GM19239 (cell line): ENCODE measurements around the gene KCNJ6.
A peak's percentile ranks its signal among the peaks of the same experiment; 100 is the strongest.

Experiments
- DNase-seq: peaks from one replicate; pipeline ENCODE4 v3.0.0; 2011; ENCODE audit warnings: low spot score; ENCODE audit not compliant: insufficient read length
- FAIRE-seq: peaks from 2 replicates; lab custom pipeline; 2011; peaks lifted over from hg19 to GRCh38; lab: Jason Lieb, UNC

Gene KCNJ6

DNA sequence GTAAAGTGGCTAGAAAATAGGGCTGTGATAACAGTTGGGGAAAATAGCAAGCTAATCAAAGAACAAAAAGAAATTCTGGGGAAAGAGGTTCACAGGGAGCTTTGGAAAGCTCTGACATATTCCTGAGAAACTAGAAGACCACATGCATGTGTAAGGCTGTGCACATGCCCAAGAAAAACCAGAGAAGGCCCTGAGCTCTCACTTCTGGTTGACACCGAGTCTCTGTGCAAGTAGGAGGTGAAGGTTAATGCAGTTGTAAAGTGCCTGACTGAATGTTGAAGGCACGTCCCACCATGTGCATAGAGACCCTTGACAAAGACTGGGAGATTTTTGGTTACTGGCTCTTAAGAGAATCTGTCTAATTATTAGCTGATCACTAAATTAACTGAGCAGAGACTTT, 288.7 kb downstream of the KCNJ6 start:
- FAIRE-seq = no peak
- DNase-seq = no peak

DNA sequence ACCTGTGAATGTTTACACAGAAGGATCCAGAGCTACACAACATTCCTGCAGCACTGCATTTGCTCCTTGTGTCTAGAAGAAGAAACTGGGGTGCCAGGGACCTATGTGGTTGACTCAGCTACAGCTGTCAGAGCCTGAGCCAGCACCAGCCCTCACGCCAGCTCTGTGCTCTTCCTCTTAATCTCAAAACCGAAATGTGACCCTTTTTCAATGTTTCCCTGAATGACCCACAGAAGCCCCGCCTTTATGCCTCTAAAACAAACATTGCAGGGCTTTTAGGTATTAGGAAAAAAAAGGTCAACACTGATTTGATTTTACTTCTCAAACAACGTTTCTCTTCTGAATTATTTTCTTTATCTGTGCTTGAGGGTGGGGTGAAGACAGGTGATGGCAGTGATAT, 289.2 kb downstream of the KCNJ6 start:
- DNase-seq = no peak
- no peak for FAIRE-seq

DNA sequence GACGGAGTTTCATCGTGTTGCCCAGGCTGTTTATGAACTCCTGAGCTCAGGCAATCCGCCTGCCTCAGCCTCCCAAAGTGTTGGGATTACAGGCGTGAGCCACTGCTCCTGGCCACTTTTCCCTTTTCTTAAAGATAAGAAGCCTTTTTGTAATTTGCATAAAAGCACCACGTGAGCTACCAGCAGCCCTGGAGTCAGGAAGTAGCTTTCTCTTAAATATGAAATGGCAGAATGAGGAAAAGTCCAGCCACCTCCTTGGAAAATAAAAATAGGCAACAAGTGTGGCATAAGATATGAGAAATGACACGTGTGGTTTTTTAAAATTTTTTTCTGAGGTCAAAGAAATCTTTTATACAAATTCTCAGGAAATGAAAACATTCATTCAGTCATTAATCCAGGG, 289.9 kb downstream of the KCNJ6 start:
- DNase-seq = no peak
- FAIRE-seq = no peak

DNA sequence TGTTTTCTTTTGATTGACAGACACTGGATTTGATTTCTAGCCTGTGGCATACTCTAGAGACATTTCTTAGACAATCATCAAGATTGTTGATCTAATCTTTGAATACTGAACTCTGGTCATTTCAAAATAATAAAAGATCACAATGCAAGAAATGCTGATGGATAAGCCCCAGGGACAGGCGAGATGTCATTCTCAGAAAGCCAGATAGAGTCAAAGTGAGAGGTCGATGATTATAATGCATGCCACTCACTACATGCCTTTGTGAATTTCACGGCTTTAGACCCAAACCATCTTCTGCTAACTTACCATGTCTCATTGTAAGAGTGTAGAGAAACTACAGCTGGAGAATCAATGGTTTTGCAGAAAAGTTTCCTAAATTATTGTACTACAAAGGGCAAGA, 292.6 kb downstream of the KCNJ6 start:
- peak; percentile 53 for FAIRE-seq
- DNase-seq = no peak

DNA sequence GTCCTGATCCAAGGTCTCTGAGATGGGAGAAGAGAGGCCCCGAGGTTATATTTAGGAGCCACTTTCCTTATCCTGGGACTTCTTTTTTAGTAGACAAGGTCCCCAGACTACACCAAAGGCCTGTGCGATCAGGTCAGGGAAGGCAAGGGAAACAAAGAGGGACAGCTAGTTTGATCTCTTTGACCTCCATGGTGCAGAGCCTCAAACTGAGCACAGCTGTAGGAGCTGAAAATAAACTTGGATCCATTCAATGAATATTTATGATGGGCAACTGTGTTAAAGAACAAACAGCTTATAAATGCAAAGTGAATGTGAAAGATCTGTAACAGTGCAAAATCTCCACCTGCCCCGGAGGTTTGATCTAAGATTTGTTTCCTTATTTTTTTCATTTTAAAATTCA, 293.1 kb downstream of the KCNJ6 start:
- no peak for DNase-seq
- peak; percentile 57 for FAIRE-seq

DNA sequence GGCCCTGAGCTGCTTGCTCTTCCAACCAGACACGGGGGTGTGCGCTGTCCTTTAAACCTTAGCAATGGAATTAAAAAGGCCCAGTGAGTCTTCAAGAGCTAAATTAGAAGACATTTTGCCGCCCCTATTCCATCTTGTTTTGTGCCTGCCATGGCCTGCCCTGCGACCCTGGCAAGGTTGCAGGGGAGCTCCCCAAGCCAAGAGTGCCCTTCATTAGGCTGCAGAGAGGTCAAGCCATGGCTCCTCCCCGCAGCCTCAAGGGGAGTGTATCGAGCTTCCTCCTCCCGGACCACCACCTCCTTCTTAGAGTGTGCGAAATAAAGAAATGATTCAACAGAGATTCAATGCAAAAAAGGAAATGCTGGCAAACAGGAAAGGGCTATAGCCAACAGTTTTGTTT, 293.5 kb downstream of the KCNJ6 start:
- DNase-seq (no peak), FAIRE-seq (no peak)

DNA sequence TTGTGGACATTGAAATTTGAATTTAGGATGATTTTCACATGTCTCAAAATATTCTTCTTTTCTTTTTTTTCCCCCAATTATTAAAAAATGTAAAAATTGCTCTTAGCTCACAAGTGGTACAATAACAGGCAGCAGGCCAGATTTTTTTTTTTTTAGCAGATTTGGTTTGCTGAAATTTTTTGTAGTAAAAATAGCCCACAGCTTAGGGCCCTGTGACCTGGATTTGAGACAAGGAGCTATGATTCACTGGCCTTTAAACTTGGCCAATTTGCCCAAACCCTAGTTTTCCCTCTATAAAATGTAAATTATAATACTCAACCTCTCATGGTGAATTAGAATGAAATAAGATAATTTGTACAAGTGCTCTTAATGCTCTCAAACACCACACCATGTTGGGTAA, 295.9 kb downstream of the KCNJ6 start:
- no peak for DNase-seq
- FAIRE-seq = no peak

DNA sequence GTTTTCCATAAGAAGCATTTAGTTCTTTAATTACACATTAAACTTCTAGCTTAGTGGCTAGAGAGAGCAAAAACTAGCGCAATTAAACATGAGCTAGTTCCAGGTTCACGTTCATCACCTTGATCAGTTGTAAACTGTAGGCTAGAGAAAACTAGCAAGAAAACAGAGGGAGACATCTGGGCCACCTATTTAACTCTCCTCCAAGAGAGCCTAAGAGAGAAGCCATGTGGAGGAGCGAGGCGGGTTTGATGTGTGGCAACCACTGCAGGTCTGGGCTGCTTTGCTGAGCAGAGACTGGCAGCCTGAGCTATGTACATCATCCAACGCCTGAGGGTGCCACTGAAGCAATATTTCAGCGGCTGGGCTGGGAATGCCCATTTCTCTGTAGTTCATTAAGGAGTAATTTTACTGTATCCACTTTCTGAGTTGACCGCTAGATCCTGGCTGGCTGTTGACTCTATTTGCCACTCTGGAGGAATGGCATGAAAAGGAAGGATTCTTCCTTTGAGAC, 296.7 kb downstream of the KCNJ6 start:
- FAIRE-seq (no peak), DNase-seq (no peak)

DNA sequence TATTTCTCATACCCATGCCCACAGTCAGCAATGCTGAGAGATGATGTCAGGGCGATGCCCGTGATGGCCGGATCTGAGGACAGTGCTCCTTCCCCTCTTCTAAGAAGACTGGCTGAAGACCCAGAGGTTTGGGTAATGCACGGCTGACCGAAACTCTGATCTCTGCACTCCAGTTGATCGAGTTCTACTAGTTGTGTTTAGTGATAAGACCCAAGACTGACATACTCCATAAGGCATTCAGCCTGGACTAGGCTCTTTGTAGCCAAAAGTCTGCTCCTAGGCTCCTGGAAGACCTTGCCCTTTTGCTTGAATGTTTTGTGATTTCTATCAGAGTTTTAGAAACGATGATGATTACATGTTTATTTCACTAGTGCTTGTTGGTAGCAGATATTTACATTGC, 298.2 kb downstream of the KCNJ6 start:
- FAIRE-seq (no peak), DNase-seq (no peak)

DNA sequence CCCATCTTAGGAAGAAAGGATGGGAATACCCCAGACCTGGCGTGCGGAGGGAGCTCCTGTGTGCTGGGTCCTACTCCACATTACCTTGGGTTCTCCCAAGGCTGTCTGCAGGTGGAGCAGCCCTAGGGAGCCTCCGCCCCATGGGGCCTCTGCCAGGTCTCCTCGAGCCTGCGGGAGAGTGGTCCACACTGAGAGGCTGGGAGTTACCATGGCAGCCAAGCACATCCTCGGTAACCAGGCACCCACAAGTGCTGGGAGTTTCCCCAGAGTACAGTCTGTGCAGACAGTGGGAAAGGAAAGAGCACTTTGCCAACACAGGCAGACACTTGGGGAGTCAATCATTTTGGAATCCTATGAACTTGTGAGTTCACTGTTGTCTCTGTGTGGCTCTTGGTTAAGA, 300.3 kb downstream of the KCNJ6 start:
- FAIRE-seq (no peak), DNase-seq (no peak)

DNA sequence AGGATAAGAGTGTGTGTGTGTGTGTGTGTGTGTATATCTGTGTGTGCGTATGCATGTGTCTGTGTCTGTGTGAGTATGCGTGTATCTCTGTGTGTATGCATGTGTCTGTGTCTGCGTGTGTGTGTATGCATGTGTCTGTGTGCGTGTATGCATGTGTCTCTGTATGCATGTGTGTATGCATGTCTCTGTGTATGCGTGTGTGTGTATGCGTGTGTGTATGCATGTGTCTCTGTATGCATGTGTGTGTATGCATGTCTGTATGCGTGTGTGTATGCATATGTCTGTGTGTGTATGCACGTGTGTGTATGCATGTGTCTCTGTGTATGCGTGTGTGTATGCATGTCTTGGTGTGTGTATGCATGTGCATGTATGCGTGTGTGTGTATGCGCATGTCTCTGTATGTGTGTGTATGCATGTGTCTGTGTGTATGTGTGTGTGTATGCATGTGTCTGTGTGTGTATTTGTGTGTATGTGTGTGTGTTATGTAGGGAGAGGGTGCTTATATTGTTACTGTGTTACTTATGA, 301.8 kb downstream of the KCNJ6 start:
- DNase-seq = no peak
- no peak for FAIRE-seq

DNA sequence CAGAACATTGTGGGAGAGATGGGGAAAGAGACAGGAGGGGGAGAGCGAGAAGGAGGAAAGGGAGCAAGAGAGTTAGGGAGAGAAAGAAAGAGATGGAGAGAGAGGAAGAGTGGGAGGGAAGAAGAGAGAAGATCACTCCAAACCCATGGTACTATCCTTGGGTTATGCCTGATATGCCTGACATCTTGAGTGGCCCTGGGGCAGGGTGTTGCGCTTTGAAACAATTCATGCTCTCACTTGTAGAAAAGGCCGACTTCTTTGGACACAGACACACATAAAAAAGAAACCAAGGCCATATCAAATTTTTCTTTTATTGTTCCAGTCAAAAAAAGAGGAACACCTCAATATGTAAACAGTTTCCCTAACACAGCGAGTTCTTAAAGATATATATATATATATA, 309.2 kb downstream of the KCNJ6 start:
- no peak for FAIRE-seq
- DNase-seq = no peak

DNA sequence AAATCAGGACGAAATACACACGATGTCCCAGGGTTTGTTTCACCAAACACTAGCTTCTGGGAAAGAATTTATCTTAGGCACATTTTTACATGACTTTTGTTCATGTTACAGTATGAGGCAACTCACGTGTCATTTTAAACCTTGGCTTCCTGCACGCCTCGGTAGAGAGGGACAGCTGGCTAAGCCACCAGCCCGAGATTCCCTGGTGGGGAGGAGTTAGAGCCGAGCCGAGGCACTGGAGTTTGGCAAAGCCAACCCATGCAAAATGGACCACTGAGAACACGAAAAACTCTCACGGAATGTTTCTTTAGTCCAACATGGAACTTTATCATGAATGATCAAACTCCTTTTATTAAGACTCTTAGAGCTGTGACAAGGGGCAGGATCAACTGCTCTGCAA, 309.7 kb downstream of the KCNJ6 start:
- DNase-seq (no peak), FAIRE-seq (no peak)

DNA sequence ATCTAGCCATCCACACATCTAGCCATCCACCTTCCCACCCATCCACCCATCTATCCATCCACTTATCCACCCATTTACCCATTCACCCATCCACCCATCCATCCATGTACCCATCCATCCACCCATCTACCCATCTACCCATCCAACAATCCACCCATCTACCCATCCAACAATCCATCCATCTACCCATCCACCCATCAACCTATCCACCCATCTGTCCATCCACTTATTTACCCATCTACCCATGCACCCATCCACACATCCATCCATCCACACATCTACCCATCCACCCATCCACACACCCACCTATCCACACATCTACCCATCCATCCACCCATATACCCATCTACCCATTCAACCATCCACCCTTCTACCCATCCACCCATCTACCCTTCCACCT, 311.3 kb downstream of the KCNJ6 start:
- FAIRE-seq (no peak), DNase-seq (no peak)

DNA sequence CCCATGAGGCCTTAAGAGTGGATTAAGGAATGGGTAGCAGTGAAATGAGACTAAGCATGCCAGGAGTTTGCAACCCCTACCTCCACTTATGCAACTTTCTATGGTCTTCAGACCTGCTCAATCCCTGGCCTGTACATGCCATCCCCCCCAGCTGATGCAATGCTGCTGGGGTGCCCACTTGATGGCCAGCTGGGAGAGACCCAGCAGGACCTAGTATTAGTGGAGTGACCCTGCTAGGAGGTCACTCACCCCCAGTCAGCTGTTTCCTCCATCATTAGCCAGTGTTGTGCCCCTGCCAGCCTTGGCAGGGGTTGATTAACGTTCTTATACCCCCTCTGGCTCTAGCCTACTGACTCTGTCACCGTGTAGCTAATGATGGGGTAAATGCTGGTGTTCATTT, 313.1 kb downstream of the KCNJ6 start:
- no peak for FAIRE-seq
- no peak for DNase-seq

DNA sequence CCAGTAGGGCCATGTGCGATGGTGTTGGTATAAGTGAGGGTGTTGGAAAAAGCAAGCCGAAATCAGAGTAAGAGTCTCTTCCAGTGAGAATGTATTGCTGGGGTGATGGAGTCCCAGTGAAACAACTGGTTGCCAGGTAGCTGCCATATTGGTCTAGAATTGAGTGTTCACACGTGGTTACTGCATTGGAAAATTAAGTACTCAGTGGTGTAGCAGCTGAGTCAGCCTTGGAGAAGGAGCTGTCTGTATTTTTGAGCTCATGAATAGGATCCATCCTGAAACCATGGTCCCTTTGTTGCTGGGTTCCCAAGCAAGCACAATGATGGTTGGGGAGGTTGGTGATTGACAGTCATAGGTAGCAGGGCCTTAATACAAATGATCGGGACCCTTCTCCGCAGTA, 314.3 kb downstream of the KCNJ6 start:
- no peak for FAIRE-seq
- no peak for DNase-seq

DNA sequence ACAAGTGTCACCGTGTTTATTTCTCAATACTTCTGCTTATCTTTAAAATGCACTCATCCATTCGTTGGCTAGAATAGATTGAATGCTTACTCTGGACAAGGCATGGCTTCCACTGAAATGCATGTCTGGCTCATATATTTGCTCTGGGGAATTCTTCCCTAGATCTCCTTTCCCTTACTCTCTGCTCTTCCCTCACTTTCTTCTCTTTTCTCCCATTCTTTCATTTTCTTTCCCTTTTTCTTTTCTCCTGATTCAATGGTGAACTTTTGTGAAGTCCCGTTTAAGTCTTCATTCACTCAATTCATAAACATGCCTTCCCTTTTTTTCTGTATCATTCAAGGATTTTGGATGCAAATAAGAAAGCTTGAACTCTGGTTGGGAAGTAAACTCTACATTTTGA, 315.2 kb downstream of the KCNJ6 start:
- DNase-seq (no peak), FAIRE-seq (no peak)

DNA sequence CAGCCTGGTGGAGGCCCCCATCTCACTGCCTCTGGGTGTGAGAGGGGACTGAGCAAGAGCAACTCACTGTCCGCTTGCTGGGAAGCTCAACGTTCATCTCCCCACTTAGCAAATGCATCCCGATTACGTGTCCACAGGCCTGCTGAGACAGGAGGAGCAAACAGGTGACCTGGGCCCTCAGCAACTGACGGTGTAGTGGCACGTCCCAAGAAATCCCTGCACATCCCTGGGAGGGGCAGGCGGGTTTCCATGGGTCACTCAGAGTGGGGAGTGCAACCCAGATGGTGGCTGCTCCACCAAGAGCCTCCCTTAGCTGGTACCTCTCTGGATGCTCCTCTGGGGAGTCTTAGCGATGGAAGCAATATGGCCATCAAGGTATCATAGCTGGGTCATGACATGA, 320.3 kb downstream of the KCNJ6 start:
- FAIRE-seq = no peak
- no peak for DNase-seq

DNA sequence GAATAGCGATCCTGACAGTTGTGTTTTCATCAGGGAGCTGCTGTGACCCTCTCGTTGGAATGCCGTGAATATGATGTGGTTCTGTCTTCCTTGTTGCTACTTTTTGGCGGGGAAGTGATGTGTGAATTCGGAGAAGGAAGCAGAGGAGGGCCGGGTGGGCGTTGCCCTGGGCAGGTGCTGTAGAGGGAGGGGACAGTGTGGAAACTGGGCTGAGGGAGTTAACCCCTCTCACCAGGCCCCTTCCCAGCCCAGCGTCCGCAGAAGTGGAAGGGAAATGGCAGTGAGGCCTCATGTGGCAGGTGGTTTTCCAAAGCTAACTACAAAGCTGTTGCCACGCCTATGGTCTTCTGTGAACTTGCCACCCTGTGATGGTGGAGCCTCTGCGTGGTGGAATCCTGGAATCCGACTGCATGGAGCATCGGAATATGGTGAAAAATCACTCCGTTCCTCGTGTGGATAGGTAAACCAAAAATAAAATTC, 321.7 kb downstream of the KCNJ6 start:
- no peak for DNase-seq
- FAIRE-seq = no peak

DNA sequence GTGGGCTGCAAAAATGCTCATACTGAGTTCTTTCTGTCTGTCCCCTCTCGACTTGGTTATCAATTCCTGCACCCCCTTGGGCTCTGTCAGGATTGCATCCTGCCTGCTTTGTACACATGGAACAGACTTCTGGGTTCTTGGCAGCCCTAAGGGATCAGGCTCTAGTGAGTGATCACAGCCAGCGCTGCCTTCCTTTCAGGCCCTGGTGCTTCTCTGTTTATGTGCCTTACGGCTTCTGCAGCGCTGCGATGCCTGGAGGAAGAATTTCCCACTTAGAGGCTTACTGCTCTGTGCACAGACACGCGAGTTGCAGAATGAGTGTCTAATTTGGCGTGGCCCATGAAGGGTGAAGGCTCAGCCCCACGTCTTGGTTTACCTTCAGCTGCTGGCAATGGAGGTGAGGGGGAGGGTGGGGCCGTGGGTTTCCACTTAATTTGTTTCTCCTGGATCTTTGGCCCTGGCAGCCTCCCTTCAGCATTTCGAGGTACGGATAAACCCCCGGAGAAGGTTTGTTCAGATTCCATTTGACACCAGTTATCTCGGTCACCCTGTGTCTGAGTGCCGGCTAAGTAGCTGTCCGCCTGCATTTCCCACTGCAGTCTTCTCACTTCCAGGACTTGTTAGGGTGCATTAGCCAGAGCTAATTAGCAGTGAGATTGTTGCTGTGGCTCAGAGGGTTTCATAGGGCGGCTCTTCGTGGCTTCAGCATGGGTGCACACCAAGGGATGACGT, 322.4 kb downstream of the KCNJ6 start:
- FAIRE-seq (no peak), DNase-seq (no peak)

DNA sequence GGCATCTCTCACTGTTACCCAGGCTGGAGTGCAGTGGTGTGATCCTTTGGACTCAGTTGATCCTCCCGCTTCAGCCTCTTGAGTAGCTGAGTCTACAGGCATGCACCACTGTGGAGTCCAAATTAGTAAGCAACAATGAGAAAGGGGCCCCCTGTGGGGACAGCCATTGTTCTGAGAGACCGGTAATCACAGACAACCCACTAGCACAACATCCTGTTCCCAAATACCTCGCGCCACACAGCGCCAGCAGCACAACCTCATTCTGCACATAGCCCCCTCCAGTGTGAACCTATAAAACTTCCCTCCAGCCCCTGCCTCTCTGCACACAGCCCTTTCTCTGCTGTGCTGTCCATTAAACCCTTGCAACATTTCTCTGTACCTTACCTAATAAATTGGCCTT, 323.2 kb downstream of the KCNJ6 start:
- no peak for FAIRE-seq
- DNase-seq = no peak

DNA sequence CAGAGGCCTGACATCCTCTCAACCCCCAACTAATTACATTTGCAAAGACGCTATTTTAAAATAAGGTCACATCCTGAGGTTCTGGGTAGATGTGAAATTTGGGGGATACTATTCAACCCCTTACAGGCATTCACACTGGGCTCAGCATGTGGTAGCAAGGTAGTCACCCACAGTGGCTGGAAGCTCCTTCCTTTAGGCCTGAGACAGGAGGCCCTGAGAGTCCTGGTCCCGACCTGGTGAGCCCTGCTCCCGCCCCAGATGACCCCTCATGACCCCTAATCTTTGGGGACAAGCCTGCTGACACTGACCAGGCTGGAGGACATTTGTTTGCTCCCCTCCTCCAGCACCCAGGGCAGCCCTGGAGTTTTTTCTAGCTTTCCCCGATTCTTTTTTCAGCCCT, 323.8 kb downstream of the KCNJ6 start:
- FAIRE-seq (no peak), DNase-seq (no peak)
